NB4 (cell line): ENCODE results near the gene NT5C1A.

Experiments used
- CTCF ChIP-seq: IDR thresholded peaks from one replicate; pipeline ENCODE4 v1.5.1; 2012; ENCODE audit warnings: low read depth, low read length
- MAX ChIP-seq: IDR thresholded peaks from 2 replicates; pipeline ENCODE4 v1.6.1; 2011; ENCODE audit warnings: low read depth, low read length
- MYC ChIP-seq: IDR thresholded peaks from 2 replicates; pipeline ENCODE4 v1.6.1; 2011; ENCODE audit warnings: low read depth, low read length
- POLR2A ChIP-seq: IDR thresholded peaks from 2 replicates; pipeline ENCODE4 v1.6.1; 2011; ENCODE audit warnings: mild to moderate bottlenecking; ENCODE audit not compliant: insufficient read length; ENCODE audit errors: extremely low read depth

- no peak for TF ChIP-seq POLR2A
- no peak for TF ChIP-seq CTCF
- no peak for TF ChIP-seq MYC
- no peak for TF ChIP-seq MAX
These were observed 23.4 kb downstream of the NT5C1A start for GRCh38 chr1:39648496-39648895.
